NCI-H524 (cell line): ENCODE results near the gene OSM.
"Not testable (repeated sequence)": the region's sequence is repeated elsewhere in the genome, so short reads cannot be mapped to it uniquely, and the experiment has no call there.

Experiments used
- DNase-seq, 2 experiments: peaks; one replicate each; lab custom pipeline; 2025; lab: John Stamatoyannopoulos, UW

The OSM gene

DNA sequence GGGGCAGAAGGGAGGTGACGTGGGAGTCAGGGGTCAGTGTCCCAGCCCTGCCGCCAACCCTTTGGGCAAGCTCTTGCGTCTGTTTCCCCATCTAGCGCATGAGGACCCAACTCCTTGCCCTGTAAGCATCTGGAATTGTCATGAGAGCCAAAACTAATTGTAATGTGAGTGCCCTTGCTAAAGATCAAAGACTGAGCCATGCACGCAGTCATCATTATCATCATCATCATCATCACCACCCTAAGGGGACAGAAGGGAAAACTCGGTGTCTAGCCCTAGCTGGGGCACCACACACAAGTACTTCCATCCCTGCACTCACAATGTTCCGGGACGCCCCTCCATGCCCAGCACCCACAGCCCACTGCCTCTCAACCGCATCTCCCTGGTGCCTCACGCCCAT is 22.6 kb downstream of the OSM start:
- no peak for DNase-seq

DNA sequence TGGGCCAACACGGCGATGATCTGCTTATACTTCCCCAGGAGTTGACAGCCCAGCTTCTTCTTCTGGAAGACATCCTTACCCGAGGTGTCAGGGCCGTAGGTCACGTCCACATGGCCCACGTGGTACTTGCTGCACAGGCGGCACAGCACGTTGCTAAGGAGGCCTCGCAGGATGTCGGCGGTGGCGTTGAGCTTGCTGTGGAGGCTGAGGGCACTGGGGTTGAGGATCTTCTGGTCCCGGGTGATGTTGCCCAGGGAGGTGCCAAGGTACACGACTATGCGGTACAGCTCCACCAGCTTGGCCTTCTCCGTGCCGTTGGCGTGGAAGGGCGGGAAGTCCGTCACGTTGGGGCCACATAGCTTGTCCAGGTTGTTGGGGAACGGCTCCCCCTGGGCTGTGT is 23.0 kb downstream of the OSM start:
- DNase-seq, result no peak

DNA sequence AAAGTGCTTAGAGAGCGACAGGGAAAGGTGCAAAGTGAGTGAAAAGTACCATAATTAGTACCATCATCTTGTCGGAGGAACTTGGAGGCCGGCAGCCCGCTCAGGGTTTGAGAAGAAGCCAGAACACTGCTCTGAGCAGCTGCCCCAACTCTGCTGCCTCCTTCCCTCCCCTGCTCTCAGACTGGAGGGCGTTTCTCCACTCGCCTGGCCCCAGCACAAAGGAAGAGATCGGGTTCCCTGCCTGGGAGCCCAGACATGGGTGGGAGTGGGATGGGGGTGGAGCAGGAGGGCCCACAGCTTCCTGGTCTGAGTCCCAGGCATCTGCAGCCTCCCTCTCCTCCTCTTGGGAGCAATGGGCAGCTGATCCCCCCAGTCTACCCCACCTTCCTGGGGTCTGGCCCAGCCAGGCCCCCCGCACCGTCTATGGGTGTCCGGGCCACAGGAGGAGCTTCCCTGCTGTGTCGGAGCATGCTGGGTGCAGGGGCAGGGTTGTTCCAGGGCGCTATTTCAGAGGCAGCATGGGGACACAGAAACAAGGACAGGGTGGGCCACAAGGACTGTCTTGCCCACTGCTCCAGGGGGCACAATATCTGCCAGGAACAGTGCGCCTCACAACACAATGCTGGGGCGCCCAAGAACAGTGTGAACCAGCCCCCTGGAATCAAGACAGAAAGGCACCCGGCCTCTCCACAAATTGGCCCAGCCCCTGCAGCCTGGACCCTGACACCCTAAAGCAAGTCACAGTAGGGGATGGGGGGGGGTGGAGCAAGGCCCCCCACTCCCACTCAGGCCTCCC is 24.9 kb downstream of the OSM start:
- DNase-seq, result no peak

DNA sequence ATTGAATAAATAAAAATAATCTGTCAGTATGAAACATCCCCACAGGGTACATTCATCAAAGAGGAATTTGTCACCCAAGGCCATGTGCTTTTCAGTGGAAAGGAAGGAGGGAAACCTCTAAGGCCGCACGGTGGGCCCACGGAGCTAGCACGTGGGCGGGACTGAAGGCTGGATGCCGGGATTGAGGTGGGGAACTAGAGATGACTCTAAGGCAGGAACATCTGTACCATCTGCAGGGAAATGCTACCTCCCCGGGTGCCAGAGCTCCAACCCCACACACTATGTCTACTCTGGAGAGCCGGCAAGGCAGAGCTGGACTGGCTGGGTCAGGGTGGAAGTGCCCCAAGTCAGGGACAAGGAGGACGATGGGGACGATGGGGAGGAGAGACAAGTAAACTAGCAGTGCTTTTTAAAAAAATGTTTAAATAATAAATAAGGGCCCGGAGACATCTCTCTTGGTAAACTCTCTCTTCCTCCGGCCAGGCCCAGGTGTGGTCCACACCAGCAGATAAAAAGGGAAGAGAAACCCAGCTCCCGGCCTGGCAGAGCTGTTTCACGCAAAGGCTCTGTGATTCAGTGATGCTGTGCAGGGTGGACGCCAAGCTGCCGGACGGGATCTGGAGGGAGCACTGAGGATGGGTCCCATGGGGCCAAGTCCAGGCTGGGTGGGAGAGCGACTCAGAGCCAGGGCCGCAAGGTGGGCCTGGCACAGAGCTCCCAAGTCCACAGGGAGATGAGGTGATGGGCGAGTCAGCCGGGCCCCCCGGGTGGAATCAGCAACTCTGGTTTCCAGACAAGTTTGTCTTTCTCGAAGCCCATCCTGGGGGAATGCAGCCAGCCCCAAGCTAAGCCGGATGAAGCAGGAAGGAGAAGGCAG is 25.9 kb downstream of the OSM start:
- no peak for DNase-seq

DNA sequence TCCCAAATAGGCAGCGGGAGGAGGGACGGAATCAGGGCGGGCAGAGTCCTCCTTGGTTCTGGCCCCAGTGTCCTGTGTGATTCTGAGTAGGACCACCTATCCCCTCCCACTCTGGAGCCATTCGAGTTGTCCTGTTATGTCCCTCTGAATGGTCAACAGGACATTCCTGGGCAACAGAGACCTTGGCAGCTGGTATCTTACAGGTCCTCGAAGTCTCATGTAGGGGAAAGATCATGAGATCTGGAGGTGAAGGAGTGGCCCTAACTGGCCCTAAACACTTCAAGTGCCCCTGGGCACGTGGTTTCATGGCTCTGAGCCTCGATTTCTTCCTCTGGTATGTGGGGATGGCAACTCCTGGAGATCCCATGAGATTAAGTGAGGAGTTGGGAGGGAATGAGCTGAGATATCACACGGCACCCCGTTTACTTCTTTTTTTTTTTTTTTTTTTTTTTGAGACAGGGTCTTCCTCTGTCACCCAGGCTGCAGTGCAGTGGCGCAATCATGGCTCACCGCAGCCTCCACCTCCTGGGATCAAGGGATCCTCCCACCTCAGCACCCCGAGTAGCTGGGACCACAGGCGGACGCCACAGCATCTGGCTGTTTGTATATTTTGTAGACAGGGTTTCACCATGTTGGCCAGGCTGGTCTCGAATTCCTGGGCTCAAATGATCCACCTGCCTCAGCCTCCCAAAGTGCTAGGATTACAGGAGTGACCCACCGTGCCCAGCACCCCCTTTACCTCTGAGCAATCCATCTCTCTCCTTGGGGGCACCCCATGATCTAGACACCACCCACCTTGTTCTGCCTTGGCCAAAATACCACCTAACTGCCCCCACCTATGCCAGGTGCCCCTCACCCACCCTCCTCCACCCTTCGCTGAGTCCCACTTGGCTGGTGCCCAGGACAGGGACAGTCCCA is 26.9 kb downstream of the OSM start:
- no peak for DNase-seq

DNA sequence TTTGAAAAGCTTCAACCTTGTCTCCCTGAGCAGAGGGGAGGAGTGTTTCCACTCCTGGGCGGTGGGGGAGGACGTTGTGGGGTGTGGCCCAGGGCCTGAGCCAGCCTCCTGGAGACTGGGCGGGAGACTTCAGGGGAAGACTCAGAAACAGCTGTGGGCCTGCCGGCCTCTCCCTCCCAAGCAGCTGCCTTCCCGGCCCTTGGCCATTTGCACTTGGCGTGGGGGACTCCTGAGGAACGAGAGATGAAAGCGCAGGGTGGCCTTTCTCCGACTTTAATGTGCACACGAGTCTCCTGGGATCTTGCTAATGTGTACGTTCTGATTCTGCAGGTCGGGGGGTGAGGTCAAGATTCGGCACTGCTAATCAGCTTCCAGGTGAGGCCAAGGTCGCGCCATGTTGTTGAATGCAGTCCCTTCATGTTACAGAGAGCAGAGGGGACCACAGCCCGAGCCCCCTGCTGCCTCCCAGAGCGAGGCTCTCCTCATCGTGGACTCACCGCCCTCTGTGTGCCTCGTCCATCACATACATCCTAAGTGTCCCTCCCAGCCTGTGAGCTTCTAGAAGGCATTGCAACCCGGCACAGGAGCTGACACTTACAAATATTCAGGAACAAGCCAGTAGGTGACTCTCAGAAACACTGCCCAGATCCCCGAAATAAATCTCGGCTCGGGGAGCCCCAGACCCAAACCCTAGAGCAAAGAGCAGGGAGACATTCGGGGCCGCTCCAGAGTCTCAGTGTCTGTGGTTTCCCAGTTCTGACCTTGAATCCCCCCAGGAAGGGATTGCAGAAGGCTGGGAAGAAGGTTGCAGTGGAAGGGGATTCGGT is 27.8 kb downstream of the OSM start:
- no peak for DNase-seq

DNA sequence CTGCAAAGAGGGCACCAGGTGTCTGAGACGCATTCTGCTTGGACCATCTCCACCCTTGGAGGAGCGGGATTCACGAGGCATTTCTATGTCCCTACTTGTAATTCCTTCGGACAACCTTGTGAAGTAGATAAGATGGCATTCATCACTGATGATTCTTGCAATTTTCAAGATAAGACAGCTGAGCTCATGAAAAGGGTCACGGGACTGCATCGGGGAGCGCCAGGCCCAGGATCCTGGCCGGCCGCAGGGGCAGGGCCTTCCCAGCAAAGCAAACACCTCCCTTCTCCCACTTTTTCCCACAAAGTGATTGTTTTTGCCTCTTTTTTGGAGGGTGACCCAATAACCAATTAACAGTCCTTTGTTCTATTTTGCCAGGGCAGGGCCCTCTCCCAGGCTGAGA is 28.5 kb downstream of the OSM start:
- DNase-seq, result no peak

DNA sequence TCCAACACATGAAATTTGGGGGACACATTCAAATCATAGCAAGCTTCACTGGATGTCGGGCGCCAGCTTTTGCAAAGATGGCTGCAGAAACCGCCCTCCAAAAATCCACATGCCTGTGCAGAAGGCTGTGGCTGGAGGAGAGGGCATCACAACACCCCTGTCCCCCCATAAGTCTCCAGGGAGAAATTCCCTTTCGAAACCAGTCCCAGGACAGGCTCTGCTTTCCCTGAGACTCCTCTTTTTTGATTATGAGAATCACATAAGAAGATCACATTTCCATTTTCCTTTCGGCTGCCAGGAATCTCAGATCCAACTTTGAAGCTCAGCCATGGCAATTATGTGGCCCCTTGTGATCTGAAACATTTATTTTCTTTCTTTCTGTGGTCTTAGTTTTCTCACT is 29.8 kb downstream of the OSM start:
- DNase-seq, result no peak

DNA sequence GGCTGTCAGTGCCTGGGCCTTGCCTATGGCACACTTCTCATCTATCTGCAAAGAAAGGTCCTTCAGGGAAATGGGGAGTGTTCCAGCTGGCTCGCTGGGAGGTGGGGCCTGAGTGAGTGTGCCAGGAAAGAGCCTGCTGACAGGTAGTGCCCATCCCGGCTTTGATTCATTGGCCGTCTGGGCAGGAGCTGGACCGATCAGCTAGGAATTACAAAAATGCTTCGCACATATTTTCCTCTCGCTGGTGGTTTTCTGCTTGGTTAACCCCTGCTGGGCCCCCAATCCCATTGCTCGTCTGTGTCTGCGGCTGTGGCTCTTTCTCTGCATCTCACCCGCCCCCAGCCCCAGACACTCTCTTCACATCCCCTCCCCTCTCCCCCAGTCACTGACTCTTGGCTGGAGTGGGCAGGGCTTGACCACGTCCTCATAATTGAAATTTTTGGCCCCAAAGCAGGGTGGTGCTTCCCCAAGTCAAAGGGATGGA is 30.9 kb downstream of the OSM start:
- DNase-seq, result no peak

DNA sequence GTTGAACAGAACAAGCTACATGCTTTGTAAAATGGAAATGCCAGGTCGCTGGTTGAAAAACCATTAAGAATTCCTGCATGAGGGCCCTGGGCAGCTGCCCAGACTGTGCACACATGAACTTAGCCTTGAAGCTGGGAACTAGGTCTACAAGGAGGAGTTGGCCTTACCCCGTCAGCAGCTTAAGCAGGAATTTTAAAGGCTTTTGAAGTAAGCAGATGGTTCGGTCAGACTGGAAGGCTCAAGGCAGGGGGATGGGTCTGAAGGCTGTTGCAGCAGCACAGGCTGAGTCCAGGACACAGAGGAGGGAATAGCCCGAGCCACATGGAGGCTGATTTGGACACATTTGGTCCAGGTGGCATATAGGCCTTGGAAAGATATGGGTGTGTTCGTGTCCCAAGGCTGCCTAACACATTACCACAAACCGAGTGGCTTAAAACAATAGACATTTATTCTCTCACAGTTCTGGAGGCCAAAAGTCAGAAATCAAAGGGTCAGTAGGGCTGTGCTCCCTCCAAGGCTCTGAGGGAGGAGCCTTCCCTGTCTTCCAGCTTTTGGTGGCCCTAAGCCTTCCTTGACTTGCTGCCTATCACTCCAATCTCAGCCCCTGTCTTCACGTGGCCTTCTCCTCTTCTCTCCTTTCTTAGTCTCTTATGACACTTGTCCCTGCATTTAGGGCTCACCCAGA is 31.7 kb downstream of the OSM start:
- peak; percentile 81 to 92 for DNase-seq

DNA sequence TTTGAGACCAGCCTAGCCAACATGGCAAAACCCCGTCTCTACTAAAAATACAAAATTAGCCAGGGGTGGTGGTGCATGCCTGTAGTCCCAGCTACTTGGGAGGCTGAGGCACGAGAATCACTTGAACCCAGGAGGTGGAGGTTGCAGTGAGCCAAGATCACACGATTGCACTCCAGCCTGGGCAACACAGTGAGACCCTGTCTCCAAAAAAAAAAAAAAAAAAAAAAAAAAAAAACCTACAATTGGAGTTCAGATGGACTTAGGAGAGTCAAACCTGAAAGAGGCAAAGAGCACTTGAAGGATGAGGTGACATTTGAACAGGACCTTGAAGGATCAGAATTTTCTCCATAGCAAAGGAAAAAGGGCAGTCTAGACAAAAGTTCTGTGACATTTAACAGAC is 32.3 kb downstream of the OSM start:
- DNase-seq, result not testable (repeated sequence)

DNA sequence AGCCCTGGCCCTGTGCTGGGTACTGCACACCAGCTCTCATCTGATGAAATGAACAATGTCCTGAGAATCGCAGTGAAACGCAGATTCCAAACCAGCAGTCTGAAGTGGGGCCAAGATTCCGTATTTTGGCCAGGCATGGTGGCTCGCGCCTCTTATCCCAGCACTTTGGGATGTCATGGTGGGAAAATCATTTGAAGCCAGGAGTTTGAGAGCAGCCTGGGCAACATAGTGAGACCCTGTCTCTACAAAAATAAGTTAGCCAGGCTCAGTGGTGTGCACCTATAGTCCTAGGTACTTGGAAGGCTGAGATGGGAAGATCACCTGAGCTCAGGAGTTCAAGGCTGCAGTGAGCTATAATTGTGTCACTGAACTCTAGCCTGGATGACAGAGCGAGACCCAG is 33.1 kb downstream of the OSM start:
- no peak for DNase-seq

DNA sequence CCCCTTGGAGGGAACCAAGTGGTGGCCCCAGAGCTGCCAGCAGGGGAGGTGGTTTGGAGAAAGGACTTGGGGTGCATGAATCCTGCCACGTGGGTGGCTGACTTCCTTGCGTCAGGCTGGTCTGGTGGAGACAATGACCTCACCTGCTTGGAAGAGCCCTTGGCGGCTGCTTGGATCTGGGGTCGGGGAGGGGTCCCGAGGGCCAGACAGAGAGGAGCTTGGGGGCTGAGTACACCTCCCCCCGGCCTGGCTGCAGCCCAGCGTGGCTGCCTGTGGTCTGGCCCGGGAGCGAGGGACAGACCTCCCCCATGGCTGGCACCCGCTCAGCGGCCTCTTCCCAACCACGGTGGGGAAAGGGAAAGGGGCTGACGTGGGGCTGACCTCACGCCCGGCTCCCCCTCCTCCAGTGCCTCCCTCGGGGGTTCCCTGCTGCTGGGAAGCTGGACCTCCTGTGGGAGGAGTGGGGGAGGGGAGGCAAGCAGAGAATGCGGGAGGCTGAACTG is 33.9 kb downstream of the OSM start:
- DNase-seq, result no peak

DNA sequence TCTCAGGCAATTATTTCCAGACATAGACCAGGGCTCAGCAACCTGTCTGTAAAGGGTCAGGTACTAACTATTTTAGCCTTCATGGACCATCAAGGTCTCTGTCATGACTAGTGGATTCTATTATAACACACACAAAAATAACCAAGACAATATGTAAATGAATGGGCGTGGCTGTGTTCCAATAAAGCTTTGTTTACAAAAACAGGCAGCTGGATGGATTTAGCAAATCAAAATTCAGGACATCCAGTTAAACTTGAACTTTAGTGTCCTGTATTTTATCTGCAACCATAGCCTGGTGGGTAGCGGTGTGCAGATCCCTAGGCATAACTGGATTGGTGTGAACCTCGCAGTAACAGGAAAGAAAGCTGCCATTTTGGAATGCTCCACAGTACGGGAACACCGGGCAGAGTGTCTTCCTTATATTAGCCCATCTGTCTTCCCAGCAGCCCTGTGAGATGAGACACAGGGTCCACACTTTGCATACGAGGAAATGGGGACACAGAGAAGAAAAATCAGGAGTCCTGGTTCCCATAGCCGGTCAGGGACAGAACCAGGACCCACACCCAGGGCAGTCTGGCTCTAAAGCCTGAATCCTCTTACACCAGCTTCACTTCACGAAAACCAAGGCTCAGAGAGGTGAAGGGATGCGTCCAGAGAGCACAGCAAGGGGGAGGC is 35.7 kb downstream of the OSM start:
- no peak for DNase-seq

DNA sequence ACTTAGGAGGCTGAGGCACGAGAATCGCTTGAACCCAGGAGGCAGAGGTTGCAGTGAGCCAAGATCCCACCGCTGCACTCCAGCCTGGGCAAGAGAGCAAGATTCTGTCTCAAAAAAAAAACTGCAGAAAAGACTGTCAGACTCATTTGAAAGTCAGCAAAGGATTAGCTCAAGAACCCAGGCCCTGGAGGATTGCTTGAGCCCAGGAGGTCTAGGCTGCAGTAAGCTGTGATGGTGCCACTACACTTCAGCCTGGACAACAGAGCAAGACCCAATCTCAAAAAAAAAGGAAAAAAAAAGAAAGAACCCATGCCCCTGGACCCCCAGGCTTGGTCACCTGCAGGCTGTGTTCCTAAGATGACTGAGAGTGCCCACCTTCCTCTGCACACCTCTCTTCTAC is 36.3 kb downstream of the OSM start:
- DNase-seq, result no peak

DNA sequence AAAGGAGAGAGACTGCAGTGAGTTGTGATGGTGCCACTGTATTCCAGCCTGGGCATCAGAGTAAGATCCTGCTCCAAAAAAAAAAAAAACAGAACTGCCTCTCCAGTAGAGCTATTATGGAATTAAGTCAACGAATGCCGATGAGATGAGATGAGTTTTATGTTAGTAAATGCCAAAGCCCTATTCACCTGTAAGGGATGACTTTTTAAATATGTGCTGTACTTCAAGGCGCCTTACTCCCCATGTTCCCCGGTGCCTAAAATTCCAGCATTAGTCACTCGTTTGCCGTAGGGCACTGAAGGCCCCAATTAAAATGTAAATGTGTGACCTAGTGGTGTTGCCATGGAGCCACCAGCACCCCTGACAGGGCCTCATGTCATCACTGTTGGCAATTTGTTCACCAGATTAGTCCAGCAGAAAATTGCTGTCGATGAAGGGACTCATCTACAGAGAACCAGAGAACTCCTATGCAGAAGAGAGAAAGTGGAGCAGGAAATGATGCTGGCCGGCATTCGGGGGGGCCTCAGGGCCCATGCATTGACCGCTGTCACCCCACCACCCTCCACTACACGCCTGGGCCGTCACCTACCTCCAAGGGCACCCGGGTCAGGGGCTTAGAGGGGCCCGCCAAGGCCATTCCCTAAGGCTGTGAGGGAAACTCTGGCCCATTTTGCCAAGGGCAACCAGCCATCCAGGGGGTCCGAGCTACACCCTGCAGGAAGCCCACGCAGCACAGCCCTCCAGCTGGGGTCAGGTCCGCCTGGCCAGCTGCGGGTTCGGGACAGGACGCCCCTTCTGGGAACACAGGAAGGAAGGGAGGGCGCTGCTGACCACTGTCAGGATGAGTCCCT is 37.9 kb downstream of the OSM start:
- DNase-seq, result no peak

DNA sequence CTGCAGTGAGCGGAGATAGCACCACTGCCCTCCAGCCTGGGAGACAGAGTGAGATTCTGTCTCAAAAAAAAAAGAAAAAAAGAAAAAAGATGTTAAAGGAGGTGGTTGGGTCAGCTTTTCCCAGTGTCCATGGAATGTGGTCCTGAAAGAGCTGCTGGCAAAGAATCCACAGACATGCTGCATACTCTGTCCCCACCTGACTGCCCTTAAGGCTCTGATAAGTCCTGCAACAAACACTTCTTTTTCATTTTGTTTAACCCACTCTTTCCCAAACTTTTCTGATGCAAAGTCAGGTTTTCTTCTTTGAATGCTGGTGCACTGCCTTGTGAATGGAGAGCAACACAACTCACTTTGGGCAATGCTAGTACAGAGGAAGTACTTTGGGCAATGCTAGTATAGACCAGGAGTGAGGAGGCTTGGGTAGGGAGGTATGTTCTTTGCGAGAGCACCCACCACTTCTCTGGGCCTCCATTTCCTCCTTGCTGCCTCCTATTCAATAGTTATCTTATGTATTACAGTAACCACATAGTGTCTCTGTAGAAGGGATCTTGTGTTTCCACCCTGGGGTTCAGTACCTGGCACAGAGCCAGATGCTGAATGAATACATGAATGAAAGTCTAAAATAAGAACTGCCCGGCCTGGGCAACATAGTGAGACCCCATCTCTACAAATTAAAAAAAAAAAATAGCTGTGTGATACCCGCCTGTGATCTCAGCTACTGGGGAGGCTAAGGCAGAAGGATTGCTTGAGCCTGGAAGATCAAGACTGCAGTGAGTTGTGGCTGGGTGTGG is 39.0 kb downstream of the OSM start:
- no peak for DNase-seq

DNA sequence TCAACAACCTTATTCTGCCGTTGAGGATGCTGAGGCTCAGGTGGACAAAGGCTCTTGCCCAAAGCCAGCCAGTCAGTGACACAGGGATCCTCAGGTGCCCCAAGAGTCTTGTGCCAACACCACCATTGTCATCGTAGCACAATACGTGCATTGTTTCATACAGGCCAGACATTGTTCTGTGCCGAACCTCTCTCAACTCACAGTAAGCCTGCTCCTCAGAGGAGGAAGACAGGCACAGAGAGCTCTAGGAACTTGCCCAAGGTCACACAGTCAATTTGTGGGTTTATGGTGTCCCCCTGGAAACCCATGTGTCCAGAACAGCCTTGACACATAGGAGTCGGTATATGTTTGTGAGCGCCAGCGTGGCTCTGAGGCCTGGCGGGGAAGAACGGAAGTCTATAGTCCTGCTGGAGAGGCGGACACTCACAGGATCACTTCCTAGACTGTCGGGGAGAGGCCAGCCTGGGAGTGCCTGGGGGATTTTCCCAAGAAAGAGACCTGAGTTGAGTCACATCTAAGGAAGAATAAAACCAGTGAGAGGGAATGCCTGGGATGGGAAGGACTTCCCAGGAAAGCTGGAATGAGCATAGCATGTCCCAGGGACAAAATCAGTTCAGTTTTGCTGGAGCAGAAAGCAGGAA is 40.3 kb downstream of the OSM start:
- DNase-seq, result no peak
